Body of pancreas (tissue), 4 donors: ENCODE results near the gene NT5C2. TPM values are rescaled to one million over a fixed set of nuclear protein-coding genes. Genes with fewer than 3 reads are reported as not detected.
"Not testable (repeated sequence)": the region's sequence is repeated elsewhere in the genome, so short reads cannot be mapped to it uniquely, and the experiment has no call there.

Experiments used
- ATAC-seq: fragments of 150-250 bp; one replicate; pipeline ENCODE4 v1.9.1; 2016
- DNase-seq, 4 donors: peaks; one replicate each; pipeline ENCODE4 v3.0.0-alpha.2; 2019
- H3K27ac ChIP-seq, 4 donors: fragments of 200-600 bp; sonication (generic); 1 replicate in 3 of 4; 2 replicates in 1 of 4; pipeline versions ENCODE4 v1.5.1 to v1.6.1; 2016 to 2019; ENCODE audit warnings: mild to moderate bottlenecking in 1 of 4, mixed read lengths in 1 of 4, moderate library complexity in 1 of 4
- H3K27me3 ChIP-seq, 2 donors: fragments of 200-600 bp; sonication (generic); one replicate each; pipeline ENCODE4 v1.6.0; 2016; ENCODE audit warnings: mild to moderate bottlenecking in 1 of 2
- H3K36me3 ChIP-seq, 2 donors: fragments of 200-600 bp; sonication (generic); replicated peaks in 1 of 2; 2 replicates each; pipeline ENCODE4 v1.5.1; 2016; ENCODE audit warnings: low read depth in 2 of 2; ENCODE audit not compliant: insufficient read depth in 1 of 2
- H3K4me1 ChIP-seq: fragments of 200-600 bp; sonication (generic); one replicate; pipeline ENCODE4 v1.6.0; 2016
- H3K4me3 ChIP-seq, 2 donors: fragments of 200-600 bp; sonication (generic); 1 replicate in 1 of 2; 2 replicates in 1 of 2; pipeline ENCODE4 v1.5.1; 2016 to 2019
- H3K9me3 ChIP-seq, 3 donors: fragments of 200-600 bp; sonication (generic); 1 replicate in 2 of 3; 2 replicates in 1 of 3; pipeline ENCODE4 v1.5.1; 2016
- CTCF ChIP-seq, 7 experiments: fragments of 450-650 bp in 4 of 7; fragments of 200-600 bp in 3 of 7; sonication (generic) in 3 of 7; IDR thresholded peaks; one replicate each; pipeline ENCODE4 v1.5.1; 2016 to 2019; ENCODE audit warnings: antibody characterized with exemption in 7 of 7
- POLR2A ChIP-seq, 3 donors: fragments of 450-650 bp; IDR thresholded peaks; one replicate each; pipeline ENCODE4 v1.6.1; 2016; ENCODE audit warnings: antibody characterized with exemption in 3 of 3, mild to moderate bottlenecking in 2 of 3
- WGBS, 2 donors: methylation state at CpG; one replicate each; pipeline ENCODE4 v1.1.5; 2017; 5-methylcytosine and 5-hydroxymethylcytosine counted together
- intact Hi-C: fragments of 100-400 bp; cut with DNase I; formaldehyde crosslinking; loops from one replicate; pipeline ENCODE4 v1.15.1; 2023
- total RNA-seq, 2 donors: library from RNA; depleted of rRNA; stranded (reverse); fragments of >200 nt; gene quantifications; one replicate each; pipeline ENCODE4 v1.1.0, GENCODE V29; 2016

NT5C2 gene
- total RNA-seq, 2 donors from 2014 or later, result 32.0 to 43.1 TPM

DNA sequence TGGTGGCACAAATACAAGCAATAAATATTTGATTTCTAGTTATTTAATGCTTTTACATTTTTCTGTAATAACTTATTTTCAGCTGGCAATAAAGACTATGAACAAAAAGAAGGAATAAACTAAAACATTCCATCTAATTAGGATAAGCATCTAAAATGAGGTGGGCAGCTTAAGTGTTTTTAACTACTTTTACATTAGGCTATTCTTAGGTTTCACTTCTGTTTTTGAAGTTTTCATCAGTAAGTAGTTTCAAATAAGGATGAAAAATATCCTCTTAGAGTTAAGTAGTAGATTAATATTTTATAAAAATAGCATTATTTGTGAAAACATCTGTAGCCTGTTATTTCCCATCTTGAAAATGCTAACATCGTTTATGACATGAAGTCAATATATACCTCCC is 15.9 kb downstream of the NT5C2 start:
- no peak for TF ChIP-seq POLR2A (IDR thresholded peaks at IDR 0.05)
- TF ChIP-seq CTCF (IDR thresholded peaks at IDR 0.05), result no peak

DNA sequence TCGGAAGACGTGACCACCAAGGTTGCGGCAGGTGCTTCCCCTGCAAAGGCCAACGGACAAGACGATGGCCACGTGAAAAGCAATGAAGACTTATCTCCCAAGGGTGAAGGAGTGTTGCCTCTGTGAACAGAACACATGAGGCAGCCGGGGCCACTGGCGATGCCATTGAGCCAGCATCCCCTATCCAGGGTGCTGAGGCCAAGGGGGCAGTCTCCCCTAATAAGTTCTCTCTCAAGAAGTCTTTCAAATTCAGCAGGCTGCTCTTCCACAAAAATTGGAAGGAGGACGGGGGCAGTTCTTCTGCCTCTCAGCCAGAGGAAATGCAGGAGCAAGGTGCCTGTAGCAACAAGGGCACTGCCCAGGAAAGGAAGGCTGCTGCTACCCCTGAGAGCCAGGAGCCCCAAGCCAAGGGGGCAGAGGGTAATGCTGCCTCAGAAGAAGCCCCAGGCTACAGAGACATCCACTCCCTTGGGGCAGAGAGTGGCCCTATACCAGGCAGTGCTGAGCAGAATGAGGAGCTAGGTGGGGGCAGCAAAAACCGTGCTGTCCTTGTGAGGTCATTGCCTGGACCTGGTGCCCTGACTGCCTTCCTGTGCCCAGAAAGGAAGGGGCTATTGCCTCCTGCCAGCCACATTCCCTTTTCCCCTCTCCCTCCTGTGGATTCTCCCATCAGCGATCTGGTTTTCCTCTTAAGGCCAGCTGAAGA is 17.3 kb downstream of the NT5C2 start:
- TF ChIP-seq POLR2A (IDR thresholded peaks at IDR 0.05) (no peak), CTCF (IDR thresholded peaks at IDR 0.05) (no peak)
- Histone ChIP-seq H3K27me3 (no peaks in the 10 kb centered on the region), H3K4me3 (no peak overlapping the region), H3K4me1 (peaks cover 7% of the 10 kb centered on the region), H3K27ac (no peak overlapping the region), H3K9me3 (no peaks in the 10 kb centered on the region), H3K36me3 (peaks cover 0 to 14% of the 10 kb centered on the region in 2 donors)
- ATAC-seq (no peak), DNase-seq (no peak)
- WGBS, 2 donors, result 87 to 93% methylated on average over 11 of the region's 11 CpGs
- intact Hi-C loops, result no loop called here

More for the DNA sequence above, 15.9 kb downstream of the NT5C2 start:
- H3K4me3 ChIP-seq, result no peak overlapping the region
- no peak for DNase-seq
- peaks cover 8% of the 10 kb centered on the region for H3K4me1 ChIP-seq
- no peaks in the 10 kb centered on the region for H3K27me3 ChIP-seq
- WGBS, 2 donors, result 45 to 48% methylated on average over 1 of the region's 1 CpG
- no peak overlapping the region for H3K27ac ChIP-seq
- no peak for ATAC-seq
- no peaks in the 10 kb centered on the region for H3K9me3 ChIP-seq
- H3K36me3 ChIP-seq, result peaks cover 0 to 10% of the 10 kb centered on the region in 2 donors
- intact Hi-C loops, result no loop called here

DNA sequence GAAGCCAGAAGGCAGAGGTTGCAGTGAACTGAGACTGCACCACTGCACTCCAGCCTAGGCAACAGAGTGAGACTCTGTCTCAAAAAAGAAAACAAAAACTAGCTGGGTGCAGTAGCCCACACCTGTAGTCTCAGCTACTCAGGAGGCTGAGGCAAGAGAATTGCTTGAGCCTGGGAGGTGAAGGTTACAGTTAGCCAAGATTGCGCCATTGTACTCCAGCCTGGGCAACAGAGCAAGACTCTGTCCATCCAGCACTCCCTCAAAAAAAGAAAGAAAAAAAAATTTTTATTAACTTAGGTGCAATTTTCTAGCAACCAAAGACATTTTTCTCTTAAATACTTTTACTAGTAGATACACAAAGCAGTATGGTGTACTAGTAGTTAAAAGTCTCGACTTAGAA is 18.7 kb downstream of the NT5C2 start:
- H3K4me3 ChIP-seq, H3K4me1 ChIP-seq, H3K27me3 ChIP-seq, DNase-seq, H3K27ac ChIP-seq, H3K9me3 ChIP-seq, intact Hi-C loops, ATAC-seq: not testable (repeated sequence)
- H3K36me3 ChIP-seq, result peaks cover 0 to 12% of the 10 kb centered on the region in 2 donors
- 92 to 94% methylated on average over 2 of the region's 2 CpGs for WGBS, 2 donors

- peak overlapping the region in 2 of 4 donors; percentile 13 to 69 for H3K27ac ChIP-seq
- H3K27me3 ChIP-seq, result no peaks in the 10 kb centered on the region
These were observed 21.8 kb downstream of the NT5C2 start for GRCh38 chr10:103171278-103171677.

GRCh38 chr10:103168438-103168837 is 24.6 kb downstream of the NT5C2 start:
- TF ChIP-seq CTCF (IDR thresholded peaks at IDR 0.05) (no peak), POLR2A (IDR thresholded peaks at IDR 0.05) (no peak)
- intact Hi-C loops, result no loop called here
- no peaks in the 10 kb centered on the region for H3K27me3 ChIP-seq
- no peak overlapping the region for H3K4me3 ChIP-seq
- ATAC-seq (no peak), DNase-seq (no peak)
- no peaks in the 10 kb centered on the region for H3K4me1 ChIP-seq
- H3K9me3 ChIP-seq, result no peaks in the 10 kb centered on the region
- no peak overlapping the region for H3K27ac ChIP-seq
- H3K36me3 ChIP-seq, result peaks cover 0 to 13% of the 10 kb centered on the region in 2 donors

More at GRCh38 chr10:103171278-103171677, 21.8 kb downstream of the NT5C2 start:
- 22 to 33% methylated on average over 1 of the region's 1 CpG for WGBS, 2 donors
- H3K4me1 ChIP-seq, result no peaks in the 10 kb centered on the region
- ATAC-seq (peak; percentile 66), DNase-seq (no peak)
- TF ChIP-seq CTCF (IDR thresholded peaks at IDR 0.05) (no peak), POLR2A (IDR thresholded peaks at IDR 0.05) (no peak)
- no peaks in the 10 kb centered on the region for H3K9me3 ChIP-seq
- intact Hi-C loops, result no loop called here
- H3K36me3 ChIP-seq, result peaks cover 0 to 13% of the 10 kb centered on the region in 2 donors
- H3K4me3 ChIP-seq, result no peak overlapping the region

- DNase-seq, H3K4me3 ChIP-seq, H3K4me1 ChIP-seq, H3K27me3 ChIP-seq, H3K27ac ChIP-seq, ATAC-seq, H3K9me3 ChIP-seq, intact Hi-C loops, H3K36me3 ChIP-seq: not testable (repeated sequence)
- WGBS, 2 donors, result 95 to 97% methylated on average over 5 of the region's 5 CpGs
These were observed 25.5 kb downstream of the NT5C2 start for GRCh38 chr10:103167554-103167953.
